Smooth muscle cell (in vitro differentiated cells): Measurements from ENCODE around the gene SAC3D1. TPM values are rescaled to one million over a fixed set of nuclear protein-coding genes. Genes with fewer than 3 reads are reported as not detected.

Experiments used
- DNase-seq: peaks from one replicate; lab custom pipeline; 2025; ENCODE audit not compliant: unreplicated experiment; lab: John Stamatoyannopoulos, UW
- H2AFZ ChIP-seq: fragments of 200-600 bp; sonication (generic); 2 replicates; pipeline ENCODE4 v1.6.0; 2016; ENCODE audit warnings: antibody characterized with exemption, low read depth, mild to moderate bottlenecking
- H3F3A ChIP-seq: fragments of 200-600 bp; sonication (generic); 2 replicates; pipeline ENCODE4 v1.6.0; 2017; ENCODE audit warnings: antibody characterized with exemption, low read depth
- H3K27ac ChIP-seq: fragments of 200-600 bp; sonication (generic); 2 replicates; pipeline ENCODE4 v1.5.1; 2016; ENCODE audit warnings: low read depth, mild to moderate bottlenecking
- H3K27me3 ChIP-seq: fragments of 200-600 bp; sonication (generic); 2 replicates; pipeline ENCODE4 v1.6.1; 2016; ENCODE audit warnings: low read depth, mild to moderate bottlenecking
- H3K36me3 ChIP-seq: fragments of 200-600 bp; sonication (generic); 2 replicates; pipeline ENCODE4 v1.5.1; 2016; ENCODE audit warnings: low read depth
- H3K4me1 ChIP-seq: fragments of 200-600 bp; sonication (generic); 2 replicates; pipeline ENCODE4 v1.5.1; 2016; ENCODE audit warnings: low read depth
- H3K4me2 ChIP-seq: fragments of 200-600 bp; sonication (generic); 2 replicates; pipeline ENCODE4 v1.6.0; 2016; ENCODE audit warnings: mild to moderate bottlenecking
- H3K4me3 ChIP-seq: fragments of 200-600 bp; sonication (generic); 2 replicates; pipeline ENCODE4 v1.5.1; 2016; ENCODE audit warnings: mild to moderate bottlenecking
- H3K79me2 ChIP-seq: fragments of 200-600 bp; sonication (generic); 2 replicates; pipeline ENCODE4 v1.6.0; 2016; ENCODE audit warnings: low read depth, mild to moderate bottlenecking
- H3K9ac ChIP-seq: fragments of 200-600 bp; sonication (generic); 2 replicates; pipeline ENCODE4 v1.6.0; 2016; ENCODE audit warnings: low read depth
- H3K9me3 ChIP-seq: fragments of 200-600 bp; sonication (generic); replicated peaks from 2 replicates; pipeline ENCODE4 v1.5.1; 2016; ENCODE audit warnings: low read depth
- H4K20me1 ChIP-seq: fragments of 200-600 bp; sonication (generic); 2 replicates; pipeline ENCODE4 v1.6.0; 2016; ENCODE audit warnings: low read depth
- CTCF ChIP-seq: fragments of 200-600 bp; sonication (generic); IDR thresholded peaks from 2 replicates; pipeline ENCODE4 v1.5.1; 2017; ENCODE audit warnings: borderline replicate concordance, mild to moderate bottlenecking, antibody characterized with exemption; ENCODE audit not compliant: insufficient read depth, poor library complexity, severe bottlenecking
- WGBS: methylation state at CpG from one replicate; pipeline ENCODE4 v1.1.7; 2016; ENCODE audit warnings: low lambda C conversion rate; 5-methylcytosine and 5-hydroxymethylcytosine counted together
- polyA plus RNA-seq: library from polyadenylated mRNA; unstranded; fragments of >200 nt; fragmentation: Nextera tagmentation; extraction: Ambion mirVana; gene quantifications from 2 replicates; pipeline ENCODE4 v1.2.1, GENCODE V29; 2016
- total RNA-seq: library from RNA; depleted of rRNA; stranded (reverse); fragments of >200 nt; gene quantifications from 2 replicates; pipeline ENCODE4 v1.2.3, GENCODE V29; 2014

SAC3D1 gene
- total and polyA plus RNA-seq, 2 experiments from 2014 or later, result 7.4 to 26.2 TPM

- H2AFZ ChIP-seq, result peak overlapping the region; percentile 95
- H3K4me1 ChIP-seq, result peaks cover 5% of the 10 kb centered on the region
- no peaks in the 10 kb centered on the region for H4K20me1 ChIP-seq
- H3F3A ChIP-seq, result no peaks in the 10 kb centered on the region
- H3K4me2 ChIP-seq, result peak overlapping the region; percentile 85
- peak overlapping the region; percentile 42 for H3K9ac ChIP-seq
- H3K27me3 ChIP-seq, result no peaks in the 10 kb centered on the region
- peak overlapping the region; percentile 68 for H3K4me3 ChIP-seq
- H3K9me3 ChIP-seq, result no peaks in the 10 kb centered on the region
- no peaks in the 10 kb centered on the region for H3K36me3 ChIP-seq
- H3K79me2 ChIP-seq, result peaks cover 6% of the 10 kb centered on the region
- WGBS, result 62% methylated on average over 10 of the region's 10 CpGs
- no peak for DNase-seq
- peak overlapping the region; percentile 57 for H3K27ac ChIP-seq
- TF ChIP-seq CTCF, result no peak
Measured at GRCh38 chr11:65026810-65027209, 14.2 kb upstream of the SAC3D1 start.

GRCh38 chr11:65027213-65028067, 13.6 kb upstream of the SAC3D1 start, which contains the start of gene SNX15:
TSS of gene SNX15 (plus strand) at chr11:65027439. CDS start at chr11:65027538, 99 bp downstream.
- WGBS, result 2% methylated on average over 43 of the region's 51 CpGs

GRCh38 chr11:65032216-65032615, 8.8 kb upstream of the SAC3D1 start:
- 86% methylated on average over 13 of the region's 13 CpGs for WGBS
- Histone ChIP-seq H2AFZ (no peak overlapping the region), H3K27me3 (no peaks in the 10 kb centered on the region), H3K4me1 (peaks cover 5% of the 10 kb centered on the region), H3K27ac (no peak overlapping the region), H3K4me3 (no peak overlapping the region), H3K9me3 (no peaks in the 10 kb centered on the region), H3F3A (no peaks in the 10 kb centered on the region), H3K9ac (no peak overlapping the region), H3K79me2 (peaks cover 6% of the 10 kb centered on the region), H3K4me2 (no peak overlapping the region), H4K20me1 (no peaks in the 10 kb centered on the region), H3K36me3 (no peaks in the 10 kb centered on the region)
- no peak for TF ChIP-seq CTCF
- no peak for DNase-seq

More at GRCh38 chr11:65027213-65028067, 13.6 kb upstream of the SAC3D1 start, which contains the start of gene SNX15:
- H3K4me2 ChIP-seq, result peak within 1 kb of the TSS; percentile 85
- H4K20me1 ChIP-seq, result no peaks in the 10 kb centered on the region
- H3K27me3 ChIP-seq, result no peaks in the 10 kb centered on the region
- H3K9ac ChIP-seq, result peak within 1 kb of the TSS; percentile 42
- H3K4me1 ChIP-seq, result peaks cover 5% of the 10 kb centered on the region
- no peaks in the 10 kb centered on the region for H3K36me3 ChIP-seq
- H3F3A ChIP-seq, result no peaks in the 10 kb centered on the region
- TF ChIP-seq CTCF, result peak; percentile 89
- DNase-seq, result peak; percentile 92
- peak within 1 kb of the TSS; percentile 95 for H2AFZ ChIP-seq
- H3K27ac ChIP-seq, result peak within 1 kb of the TSS; percentile 57
- peak within 1 kb of the TSS; percentile 68 for H3K4me3 ChIP-seq
- peaks cover 6% of the 10 kb centered on the region for H3K79me2 ChIP-seq
- no peaks in the 10 kb centered on the region for H3K9me3 ChIP-seq
